ENCODE data around the gene ATP5ME. TPM values are rescaled to one million over a fixed set of nuclear protein-coding genes. Genes with fewer than 3 reads are reported as not detected.

Gene ATP5ME
- total RNA-seq, 1 donor from 2014 or later: 255 TPM

DNA sequence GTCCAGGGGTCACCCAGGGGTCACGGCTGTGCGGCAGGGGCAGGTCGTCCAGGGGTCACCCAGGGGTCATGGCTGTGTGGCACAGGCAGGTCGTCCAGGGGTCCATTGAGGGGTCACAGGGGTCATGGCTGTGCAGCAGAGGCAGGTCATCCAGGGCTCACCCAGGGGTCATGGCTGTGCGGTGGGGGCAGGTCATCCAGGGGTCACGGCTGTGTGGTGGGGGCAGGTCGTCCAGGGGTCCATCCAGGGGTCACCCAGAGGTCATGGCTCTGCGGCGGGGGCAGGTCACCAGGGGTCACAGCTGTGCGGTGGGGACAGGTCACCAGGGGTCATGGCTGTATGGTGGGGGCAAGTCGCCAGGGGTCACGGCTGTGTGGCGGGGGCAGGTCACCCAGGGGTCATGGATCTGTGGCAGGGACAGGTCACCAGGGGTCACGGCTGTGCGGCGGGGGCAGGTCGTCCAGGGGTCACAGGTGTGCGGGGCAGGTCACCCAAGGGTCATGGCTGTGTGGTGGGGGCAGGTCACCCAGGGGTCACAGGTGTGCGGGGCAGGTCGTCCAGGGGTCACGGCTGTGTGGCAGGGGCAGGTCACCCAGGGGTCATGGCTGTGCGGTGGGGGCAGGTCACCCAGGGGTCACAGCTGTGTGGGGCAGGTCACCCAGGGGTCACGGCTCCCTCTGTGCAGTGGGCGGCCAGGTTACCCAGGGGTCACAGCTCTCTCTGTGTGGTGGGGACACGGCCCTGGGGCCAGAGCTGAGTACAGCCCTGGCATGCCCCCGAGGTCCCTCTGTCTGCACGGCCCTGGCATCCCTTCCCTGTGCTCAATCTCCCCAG, 16.0 kb downstream of the ATP5ME start:
- H2AFZ ChIP-seq (ENCODE audit: low read depth, low read length): no peak overlapping the region
- no peak overlapping the region for H3K4me3 ChIP-seq (ENCODE audit: insufficient read depth, low read depth, low read length)
- peaks cover 2% of the 10 kb centered on the region for H3K9me3 Mint-ChIP-seq (ENCODE audit: unreplicated experiment)
- H4K20me1 ChIP-seq (ENCODE audit: insufficient read depth, low read length): no peaks in the 10 kb centered on the region
- no peak overlapping the region for H3K4me3 Mint-ChIP-seq (ENCODE audit: unreplicated experiment)
- H3K36me3 ChIP-seq (ENCODE audit: insufficient read depth, low read length): no peaks in the 10 kb centered on the region
- FAIRE-seq (no peak), DNase-seq (ENCODE audit: low read depth) (no peak)
- TF ChIP-seq, protein P1, sequence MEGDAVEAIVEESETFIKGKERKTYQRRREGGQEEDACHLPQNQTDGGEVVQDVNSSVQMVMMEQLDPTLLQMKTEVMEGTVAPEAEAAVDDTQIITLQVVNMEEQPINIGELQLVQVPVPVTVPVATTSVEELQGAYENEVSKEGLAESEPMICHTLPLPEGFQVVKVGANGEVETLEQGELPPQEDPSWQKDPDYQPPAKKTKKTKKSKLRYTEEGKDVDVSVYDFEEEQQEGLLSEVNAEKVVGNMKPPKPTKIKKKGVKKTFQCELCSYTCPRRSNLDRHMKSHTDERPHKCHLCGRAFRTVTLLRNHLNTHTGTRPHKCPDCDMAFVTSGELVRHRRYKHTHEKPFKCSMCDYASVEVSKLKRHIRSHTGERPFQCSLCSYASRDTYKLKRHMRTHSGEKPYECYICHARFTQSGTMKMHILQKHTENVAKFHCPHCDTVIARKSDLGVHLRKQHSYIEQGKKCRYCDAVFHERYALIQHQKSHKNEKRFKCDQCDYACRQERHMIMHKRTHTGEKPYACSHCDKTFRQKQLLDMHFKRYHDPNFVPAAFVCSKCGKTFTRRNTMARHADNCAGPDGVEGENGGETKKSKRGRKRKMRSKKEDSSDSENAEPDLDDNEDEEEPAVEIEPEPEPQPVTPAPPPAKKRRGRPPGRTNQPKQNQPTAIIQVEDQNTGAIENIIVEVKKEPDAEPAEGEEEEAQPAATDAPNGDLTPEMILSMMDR (IDR thresholded peaks at IDR 0.05; ENCODE audit: insufficient read depth, low read depth, low read length): no peak
- no peak for TF ChIP-seq EZH2 (IDR thresholded peaks at IDR 0.05; ENCODE audit: insufficient read depth, low read length)
- peaks cover 17% of the 10 kb centered on the region for H3K9me3 ChIP-seq (ENCODE audit: insufficient read depth, low read depth, low read length)
- H3K27me3 ChIP-seq (ENCODE audit: insufficient read depth, low read length): no peaks in the 10 kb centered on the region
- H3K36me3 Mint-ChIP-seq (ENCODE audit: low read depth, unreplicated experiment): no peaks in the 10 kb centered on the region
- no peak overlapping the region for H3K27ac ChIP-seq (ENCODE audit: low read depth, low read length)
- H3K27ac Mint-ChIP-seq (ENCODE audit: unreplicated experiment): no peak overlapping the region
- peaks cover 9% of the 10 kb centered on the region for H3K27me3 Mint-ChIP-seq (ENCODE audit: low read depth, unreplicated experiment)
- peaks cover 2% of the 10 kb centered on the region for H3K4me1 Mint-ChIP-seq (ENCODE audit: low read depth, unreplicated experiment)
- no peaks in the 10 kb centered on the region for H3K4me1 ChIP-seq (ENCODE audit: insufficient read depth, low read length)
- no peak overlapping the region for H3K9ac ChIP-seq (ENCODE audit: low read length)
- no peaks in the 10 kb centered on the region for H3K79me2 ChIP-seq (ENCODE audit: insufficient read depth, low read length)
- no peak overlapping the region for H3K4me2 ChIP-seq (ENCODE audit: low read length)

DNA sequence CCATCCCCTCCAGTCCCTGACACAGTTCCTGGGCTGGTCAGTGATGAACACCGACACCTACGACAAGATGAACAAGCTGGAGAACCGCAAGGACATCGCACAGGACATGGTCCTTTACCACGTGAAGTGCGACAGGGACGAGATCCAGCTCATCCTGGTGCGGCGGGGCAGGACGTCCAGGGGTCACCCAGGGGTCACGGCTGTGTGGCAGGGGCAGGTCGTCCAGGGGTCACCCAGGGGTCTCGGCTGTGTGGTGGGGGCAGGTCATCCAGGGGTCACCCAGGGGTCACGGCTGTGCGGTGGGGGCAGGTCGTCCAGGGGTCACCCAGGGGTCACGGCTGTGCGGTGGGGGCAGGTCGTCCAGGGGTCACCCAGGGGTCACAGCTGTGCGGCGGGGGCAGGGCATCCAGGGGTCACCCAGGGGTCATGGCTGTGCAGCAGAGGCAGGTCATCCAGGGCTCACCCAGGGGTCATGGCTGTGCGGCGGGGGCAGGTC, 16.7 kb downstream of the ATP5ME start:
- Mint-ChIP-seq H3K4me1 (ENCODE audit: low read depth, unreplicated experiment) (peaks cover 2% of the 10 kb centered on the region), H3K27me3 (ENCODE audit: low read depth, unreplicated experiment) (peaks cover 14% of the 10 kb centered on the region), H3K27ac (ENCODE audit: unreplicated experiment) (no peak overlapping the region), H3K4me3 (ENCODE audit: unreplicated experiment) (no peak overlapping the region), H3K36me3 (ENCODE audit: low read depth, unreplicated experiment) (no peaks in the 10 kb centered on the region), H3K9me3 (ENCODE audit: unreplicated experiment) (peaks cover 5% of the 10 kb centered on the region)
- TF ChIP-seq, protein P1 (IDR thresholded peaks at IDR 0.05; ENCODE audit: insufficient read depth, low read depth, low read length): no peak
- no peak for TF ChIP-seq EZH2 (IDR thresholded peaks at IDR 0.05; ENCODE audit: insufficient read depth, low read length)
- no peak overlapping the region for H2AFZ ChIP-seq (ENCODE audit: low read depth, low read length)
- no peak overlapping the region for H3K4me3 ChIP-seq (ENCODE audit: insufficient read depth, low read depth, low read length)
- no peaks in the 10 kb centered on the region for H4K20me1 ChIP-seq (ENCODE audit: insufficient read depth, low read length)
- no peak for FAIRE-seq
- H3K79me2 ChIP-seq (ENCODE audit: insufficient read depth, low read length): no peaks in the 10 kb centered on the region
- H3K27ac ChIP-seq (ENCODE audit: low read depth, low read length): no peak overlapping the region
- no peaks in the 10 kb centered on the region for H3K36me3 ChIP-seq (ENCODE audit: insufficient read depth, low read length)
- no peaks in the 10 kb centered on the region for H3K4me1 ChIP-seq (ENCODE audit: insufficient read depth, low read length)
- H3K27me3 ChIP-seq (ENCODE audit: insufficient read depth, low read length): no peaks in the 10 kb centered on the region
- H3K9me3 ChIP-seq (ENCODE audit: insufficient read depth, low read depth, low read length): peaks cover 17% of the 10 kb centered on the region
- H3K9ac ChIP-seq (ENCODE audit: low read length): no peak overlapping the region
- H3K4me2 ChIP-seq (ENCODE audit: low read length): no peak overlapping the region
- DNase-seq (ENCODE audit: low read depth): no peak

All from astrocyte (in vitro differentiated cells and primary cell).